HS-27A (cell line): ENCODE measurements around the gene TIGD7.

Experiments used
- DNase-seq: peaks from one replicate; pipeline ENCODE4 v3.0.0-alpha.2; 2012; ENCODE audit warnings: low read depth, missing footprints

The TIGD7 gene

GRCh38 chr16:3305109-3306068, at the start of gene TIGD7, which contains the start of gene ZNF75A:
Gene TIGD7, minus strand, starts transcription at chr16:3305430. Its CDS starts 4,816 bp downstream, at chr16:3300614.
Gene ZNF75A, plus strand, starts transcription at chr16:3305497. Its CDS starts 2,932 bp downstream, at chr16:3308429.
- peak; percentile 75 for DNase-seq

GRCh38 chr16:3349175-3349574, 43.9 kb upstream of the TIGD7 start:
- no peak for DNase-seq

DNA sequence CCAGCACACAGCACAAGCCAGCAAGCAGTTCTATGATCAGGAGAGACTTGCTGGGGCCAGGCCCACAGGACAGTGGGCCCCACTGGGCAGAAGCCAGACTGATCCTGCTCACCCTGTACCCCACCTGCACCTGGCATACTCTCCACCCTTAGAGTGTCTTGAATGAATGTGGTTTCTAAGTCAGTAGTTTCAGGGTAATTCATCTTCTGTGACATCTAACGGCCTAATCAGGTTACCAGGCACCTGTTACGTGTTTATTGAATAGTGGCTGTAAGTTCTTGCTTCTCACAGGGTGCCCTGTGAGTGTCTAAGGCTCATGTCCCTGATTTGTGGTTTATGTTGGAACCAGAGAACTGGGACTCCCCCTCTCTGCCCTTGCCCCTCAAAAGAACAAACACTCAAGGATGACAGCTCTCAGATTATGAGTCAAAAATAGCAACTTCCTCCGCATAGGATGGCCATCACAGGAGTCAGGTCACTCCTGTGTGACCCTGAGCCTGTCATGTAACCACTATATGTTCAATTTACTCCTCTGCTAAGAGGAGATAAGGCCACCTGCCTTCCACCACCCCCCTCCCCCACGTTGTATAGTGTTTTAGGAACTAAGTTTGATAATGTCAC, 43.4 kb upstream of the TIGD7 start:
- no peak for DNase-seq

DNA sequence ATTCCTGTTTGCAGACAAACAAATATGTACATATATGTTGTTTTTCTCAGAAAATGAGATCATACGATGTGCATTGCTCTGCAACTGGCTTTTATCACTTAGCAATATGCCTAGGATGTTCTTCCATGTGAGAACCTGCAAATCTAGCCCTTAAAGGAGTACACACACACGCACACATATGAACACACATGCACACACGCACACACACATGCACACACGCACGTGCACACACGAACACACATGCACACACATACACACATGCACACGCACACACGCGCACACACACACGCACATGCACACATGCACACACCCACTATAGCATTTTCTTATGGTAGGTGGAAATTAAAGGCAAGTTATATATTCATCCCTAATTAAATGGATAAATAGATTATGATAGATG, 42.4 kb upstream of the TIGD7 start:
- no peak for DNase-seq

- DNase-seq, result no peak
Measured at GRCh38 chr16:3346041-3346440, 40.8 kb upstream of the TIGD7 start.

DNA sequence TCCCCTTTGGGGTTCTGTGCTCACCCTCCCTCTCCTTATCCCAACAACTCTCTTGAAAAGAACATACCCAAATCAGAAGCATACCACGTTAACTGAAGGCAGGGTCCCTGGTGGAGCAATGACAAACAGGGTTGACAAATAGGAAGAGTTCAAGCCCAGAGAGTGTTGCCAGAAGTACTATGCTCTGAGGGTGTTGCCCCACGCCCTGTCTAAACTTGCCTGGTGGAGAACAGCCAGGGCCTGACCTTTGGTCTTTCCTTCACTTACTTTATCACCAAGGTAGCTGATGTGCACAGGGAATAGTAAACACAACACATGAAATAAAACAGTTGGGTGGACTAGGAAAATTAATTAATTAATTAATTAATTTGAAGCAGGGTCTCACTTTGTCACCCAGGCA, 23.4 kb upstream of the TIGD7 start:
- no peak for DNase-seq

DNA sequence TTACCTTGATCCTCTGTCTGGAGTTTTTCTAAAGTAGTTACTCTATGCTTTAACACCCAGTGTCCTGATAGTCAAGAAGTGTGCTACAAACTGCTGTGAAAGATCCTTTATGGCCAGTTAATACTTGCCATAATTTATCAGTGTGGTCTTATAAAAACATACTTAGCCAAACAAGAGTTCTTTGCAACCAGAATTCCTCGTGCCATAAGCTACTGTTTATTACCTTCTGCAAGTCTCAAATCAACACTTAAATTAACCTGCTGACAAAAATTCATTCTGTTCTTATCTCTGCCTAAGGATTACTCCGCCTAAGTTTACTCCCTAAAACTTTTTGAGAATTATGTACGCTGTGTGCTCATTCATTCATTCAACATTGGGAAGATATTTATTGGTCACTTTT, 22.9 kb upstream of the TIGD7 start:
- no peak for DNase-seq

DNA sequence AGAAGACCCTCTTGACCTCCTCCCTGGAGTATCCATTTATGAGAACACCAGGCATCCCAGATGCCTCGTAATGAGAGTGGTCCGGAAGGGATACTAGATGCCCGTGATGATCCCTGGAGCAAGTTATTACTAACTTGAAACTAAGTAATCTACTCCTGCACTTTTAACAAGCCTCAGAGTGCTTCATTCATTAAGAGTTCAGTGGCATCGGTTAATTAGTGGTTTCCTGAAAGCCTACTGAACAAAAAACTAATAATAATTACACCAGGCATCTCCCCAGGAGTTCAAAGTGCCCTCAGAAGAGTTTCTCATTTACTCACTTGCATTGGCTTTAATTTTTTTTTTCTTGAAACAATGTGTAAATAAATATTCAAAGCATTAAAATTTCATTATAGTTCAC, 22.3 kb upstream of the TIGD7 start:
- DNase-seq, result no peak

- no peak for DNase-seq
Measured at GRCh38 chr16:3321816-3322215, 16.6 kb upstream of the TIGD7 start.

GRCh38 chr16:3317315-3317999, 12.2 kb upstream of the TIGD7 start:
- DNase-seq, result no peak

DNA sequence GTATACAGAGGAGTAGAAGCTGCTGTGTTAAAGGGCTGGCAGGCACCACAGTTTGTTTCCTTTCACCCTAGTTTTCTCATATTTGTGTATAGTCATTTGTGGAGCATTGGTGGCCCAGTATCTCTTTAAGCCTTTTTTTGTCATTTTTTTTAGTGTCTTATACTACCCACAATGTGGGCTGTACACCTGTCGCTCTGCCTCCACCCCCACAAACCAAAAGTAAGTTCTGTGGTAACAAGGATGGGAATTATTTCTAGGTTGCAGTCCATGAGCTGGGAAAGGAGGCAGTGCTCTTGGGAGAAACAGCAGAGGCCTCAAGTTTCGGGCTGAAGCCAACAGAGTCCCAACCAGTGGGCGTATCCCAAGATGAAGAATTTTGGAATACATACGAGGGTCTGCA, 6.3 kb upstream of the TIGD7 start:
- DNase-seq, result no peak

DNA sequence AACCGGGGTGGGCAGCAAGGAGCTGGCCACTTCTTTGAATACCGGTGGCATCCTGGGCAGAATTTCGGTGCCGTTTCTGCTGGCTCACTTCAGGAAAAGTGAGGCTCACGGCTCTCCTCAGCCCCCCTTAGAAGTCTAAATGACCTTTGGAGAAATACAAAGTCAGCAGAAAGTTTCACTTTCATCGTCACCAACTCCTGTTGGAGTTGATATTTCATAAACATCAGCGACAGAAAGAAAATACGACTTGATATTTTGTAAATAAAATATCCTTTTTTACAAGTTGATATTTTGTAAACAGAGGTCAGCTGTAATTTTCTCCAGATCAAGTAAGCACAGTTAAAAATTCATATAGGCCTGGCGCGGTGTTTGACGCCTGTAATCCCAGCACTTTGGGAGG, 848 bp upstream of the TIGD7 start:
- no peak for DNase-seq

DNA sequence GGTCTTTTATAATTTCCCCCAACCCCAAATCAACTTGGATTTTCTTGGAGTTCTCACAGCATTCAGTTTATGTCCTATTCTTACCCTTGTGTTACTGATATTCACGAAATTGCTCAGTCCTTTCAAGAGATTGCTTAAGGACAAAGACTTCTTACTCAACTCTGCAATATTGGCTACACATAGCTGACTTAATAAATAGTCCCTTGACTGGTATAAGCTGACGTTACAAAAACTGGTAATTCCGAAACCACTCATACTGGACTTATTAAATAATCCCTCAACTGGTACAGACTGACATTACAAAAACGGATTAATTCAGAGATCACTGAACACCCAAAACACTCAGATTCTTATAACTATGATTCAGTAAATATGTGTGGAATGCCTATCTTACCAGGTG, 860 bp downstream of the TIGD7 start:
- no peak for DNase-seq

- DNase-seq, result no peak
Measured at GRCh38 chr16:3295783-3296182, 9.4 kb downstream of the TIGD7 start.

DNA sequence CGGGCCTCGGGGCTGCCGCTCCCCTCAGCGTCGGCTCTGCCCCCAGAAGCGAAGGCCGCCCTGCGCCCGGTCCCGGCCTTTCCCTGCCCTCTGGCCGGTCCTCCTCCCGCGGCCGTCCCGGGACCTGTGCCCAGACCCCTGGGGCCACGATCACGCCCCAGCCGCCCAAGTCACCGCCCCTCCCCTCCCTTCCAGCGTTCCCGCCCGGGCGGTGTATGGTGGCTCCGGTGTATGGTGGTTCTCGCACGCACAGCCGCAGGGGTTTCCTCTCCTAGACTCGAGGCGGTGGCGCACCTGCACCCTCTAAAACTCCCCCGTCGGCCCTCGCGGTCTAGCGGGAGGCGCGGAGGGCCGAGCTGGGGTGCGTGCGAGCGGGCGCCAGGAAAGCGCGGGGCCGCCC, 10.0 kb downstream of the TIGD7 start:
- no peak for DNase-seq

GRCh38 chr16:3292604-3293003, 12.6 kb downstream of the TIGD7 start:
- DNase-seq, result no peak

DNA sequence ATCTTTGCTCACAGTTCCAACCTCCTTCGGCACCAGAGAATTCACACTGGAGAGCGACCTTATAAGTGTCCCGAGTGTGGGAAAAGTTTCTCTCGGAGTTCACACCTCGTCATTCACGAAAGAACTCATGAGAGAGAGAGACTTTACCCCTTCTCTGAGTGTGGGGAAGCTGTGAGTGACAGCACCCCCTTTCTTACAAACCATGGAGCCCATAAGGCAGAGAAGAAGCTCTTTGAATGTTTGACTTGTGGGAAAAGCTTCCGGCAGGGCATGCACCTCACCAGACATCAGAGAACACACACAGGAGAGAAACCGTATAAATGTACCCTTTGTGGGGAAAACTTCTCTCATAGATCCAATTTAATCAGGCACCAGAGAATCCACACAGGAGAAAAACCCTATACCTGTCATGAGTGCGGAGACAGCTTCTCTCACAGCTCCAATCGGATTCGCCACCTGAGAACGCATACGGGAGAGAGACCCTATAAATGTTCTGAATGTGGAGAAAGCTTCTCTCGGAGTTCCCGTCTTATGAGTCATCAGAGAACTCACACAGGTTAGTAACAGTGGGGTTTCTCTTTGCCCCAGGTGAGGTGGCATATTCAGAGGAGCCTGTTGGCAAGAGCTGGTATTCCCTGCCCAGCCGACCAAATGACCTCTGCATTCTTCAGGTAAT, 15.1 kb downstream of the TIGD7 start:
- no peak for DNase-seq

DNA sequence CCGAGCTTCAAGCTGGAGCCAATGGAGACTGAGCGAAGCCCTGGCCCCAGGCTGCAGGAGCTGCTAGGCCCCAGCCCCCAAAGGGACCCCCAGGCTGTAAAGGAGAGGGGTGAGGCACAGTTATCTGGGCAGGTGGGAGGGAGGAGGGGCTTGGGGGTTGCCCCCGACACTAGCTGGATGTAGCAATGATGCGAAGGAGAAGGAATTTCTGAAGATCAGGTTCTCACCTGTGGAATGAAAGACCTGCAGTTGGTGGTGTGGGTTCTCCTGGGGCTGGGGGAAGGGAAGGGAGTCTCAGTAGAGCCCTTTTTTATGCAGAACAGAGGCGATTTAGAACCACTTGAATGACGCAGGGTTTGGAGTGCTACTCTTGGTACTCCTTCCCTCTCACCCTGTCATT, 20.1 kb downstream of the TIGD7 start:
- no peak for DNase-seq

- no peak for DNase-seq
Measured at GRCh38 chr16:3283543-3284447, 21.4 kb downstream of the TIGD7 start.

GRCh38 chr16:3282730-3283542, 22.3 kb downstream of the TIGD7 start, which contains the start of gene ZNF263:
Gene ZNF263, plus strand, starts transcription at chr16:3283491. Its CDS starts 328 bp downstream, at chr16:3283819.
- DNase-seq, result peak; percentile 87
